ENCODE measurements around the gene PRSS57. TPM values are rescaled to one million over a fixed set of nuclear protein-coding genes. Genes with fewer than 3 reads are reported as not detected.

Gene PRSS57
- total and polyA plus RNA-seq, 2 of the 13 experiments (the other 11 are each of a cell fraction or from before 2014, with no cell fraction given), result 0.12 TPM; not detected in 1

- peak; percentile 60; the same call in 1 of the 2 replicates for TF ChIP-seq SALL1 (CRISPR knock-in tag; IDR thresholded peaks at IDR 0.05)
- peak; percentile 16 for TF ChIP-seq PHF8 (CRISPR knock-in tag; IDR thresholded peaks at IDR 0.05)
- 0 out of 2 replicates have a peak, but pooled peaks have one; percentile 11 for TF ChIP-seq MEIS1 (CRISPR knock-in tag; IDR thresholded peaks at IDR 0.05; ENCODE audit: borderline replicate concordance)
- TF ChIP-seq NCOA2 (CRISPR knock-in tag; IDR thresholded peaks at IDR 0.05), result 0 out of 2 replicates have a peak, but pooled peaks have one; percentile 24
- TF ChIP-seq HOXA7 (CRISPR knock-in tag; IDR thresholded peaks at IDR 0.05), result no peak
- no peak for TF ChIP-seq SMC3 (IDR thresholded peaks at IDR 0.05; ENCODE audit: low read length)
- TF ChIP-seq MXI1 (IDR thresholded peaks at IDR 0.05; ENCODE audit: borderline replicate concordance, low read depth, low read length), result peak; percentile 73; the same call in 1 of the 3 replicates
- TF ChIP-seq ZNF432 (CRISPR knock-in tag; IDR thresholded peaks at IDR 0.05; ENCODE audit: borderline replicate concordance), result no peak
- TF ChIP-seq ZBTB4 (CRISPR knock-in tag; IDR thresholded peaks at IDR 0.05; ENCODE audit: borderline replicate concordance), result no peak
- TF ChIP-seq ZNF333 (CRISPR knock-in tag; IDR thresholded peaks at IDR 0.05; ENCODE audit: borderline replicate concordance), result peak; percentile 51; the same call in 1 of the 2 replicates
- no peak for TF ChIP-seq ZFP82 (CRISPR knock-in tag; IDR thresholded peaks at IDR 0.05; ENCODE audit: borderline replicate concordance)
- no peak for TF ChIP-seq ZNF660 (CRISPR knock-in tag; IDR thresholded peaks at IDR 0.05; ENCODE audit: borderline replicate concordance, low read depth)
- TF ChIP-seq ADNP (CRISPR knock-in tag; IDR thresholded peaks at IDR 0.05), result no peak
- TF ChIP-seq KDM4B (CRISPR knock-in tag; IDR thresholded peaks at IDR 0.05), result 0 out of 2 replicates have a peak, but pooled peaks have one; percentile 47
- peak; percentile 47 for TF ChIP-seq GABPA (IDR thresholded peaks at IDR 0.05; ENCODE audit: low read depth, low read length)
- TF ChIP-seq GABPA (CRISPR knock-in tag; IDR thresholded peaks at IDR 0.05; ENCODE audit: low read depth), result peak; percentile 83
- no peak for TF ChIP-seq CHD4 (IDR thresholded peaks at IDR 0.05; ENCODE audit: borderline replicate concordance, low read length)
- no peak for TF ChIP-seq ZNF562 (CRISPR knock-in tag; IDR thresholded peaks at IDR 0.05; ENCODE audit: borderline replicate concordance)
- no peak for TF ChIP-seq BATF2 (CRISPR knock-in tag; IDR thresholded peaks at IDR 0.05)
- TF ChIP-seq KLF12 (CRISPR knock-in tag; IDR thresholded peaks at IDR 0.05; ENCODE audit: borderline replicate concordance), result peak; percentile 21; the same call in 1 of the 2 replicates
- 0 out of 2 replicates have a peak, but pooled peaks have one; percentile 49 for TF ChIP-seq LBX2 (CRISPR knock-in tag; IDR thresholded peaks at IDR 0.05; ENCODE audit: borderline replicate concordance)
- TF ChIP-seq RELA (CRISPR knock-in tag; IDR thresholded peaks at IDR 0.05), result no peak
Measured at GRCh38 chr19:703651-704446, 8.6 kb upstream of the PRSS57 start (continued).

Data from HepG2 (cell line).